NCI-H2029 treated with DMSO at 0.1 percent for 48 hours (cell line): ENCODE results near the gene SPAG9.

Experiments used
- DNase-seq: peaks from one replicate; lab custom pipeline; 2025; lab: John Stamatoyannopoulos, UW

SPAG9 gene

GRCh38 chr17:50918071-50918932 is 202.4 kb downstream of the SPAG9 start:
- no peak for DNase-seq

GRCh38 chr17:50917418-50917743 is 203.3 kb downstream of the SPAG9 start:
- DNase-seq: no peak

- DNase-seq: no peak
Observed at GRCh38 chr17:50916708-50917417, 203.8 kb downstream of the SPAG9 start.

- no peak for DNase-seq
Observed at GRCh38 chr17:50916026-50916707, 204.5 kb downstream of the SPAG9 start.

GRCh38 chr17:50914505-50915063 is 206.1 kb downstream of the SPAG9 start:
- no peak for DNase-seq

- DNase-seq: no peak
Observed at GRCh38 chr17:50913120-50913519, 207.5 kb downstream of the SPAG9 start.
